Neuron (in vitro differentiated cells): ENCODE results near the gene B3GNT9.

Experiments used
- H2AFZ ChIP-seq: one replicate; pipeline ENCODE4 v1.6.1; 2013; ENCODE audit warnings: low read depth, mild to moderate bottlenecking, inconsistent platforms, low read length, moderate library complexity
- H3K27me3 ChIP-seq: one replicate; pipeline ENCODE4 v1.6.1; 2013; ENCODE audit warnings: low read length; ENCODE audit not compliant: insufficient read depth
- H3K36me3 ChIP-seq: one replicate; pipeline ENCODE4 v1.6.1; 2013; ENCODE audit warnings: low read length; ENCODE audit not compliant: insufficient read depth
- H3K4me1 ChIP-seq: one replicate; pipeline ENCODE4 v1.6.1; 2013; ENCODE audit warnings: low read length; ENCODE audit not compliant: insufficient read depth
- H3K4me3 ChIP-seq: 2 replicates; pipeline ENCODE4 v1.5.1; 2013; ENCODE audit warnings: mild to moderate bottlenecking, low read length, moderate library complexity
- H3K9me3 ChIP-seq: one replicate; pipeline ENCODE4 v1.6.1; 2013; ENCODE audit warnings: low read length

The B3GNT9 gene

GRCh38 chr16:67191411-67191994 is 40.7 kb upstream of the B3GNT9 start:
- Histone ChIP-seq H2AFZ (no peak overlapping the region), H3K36me3 (peaks cover 30% of the 10 kb centered on the region), H3K9me3 (no peaks in the 10 kb centered on the region), H3K27me3 (no peaks in the 10 kb centered on the region), H3K4me1 (peaks cover 19% of the 10 kb centered on the region), H3K4me3 (peak overlapping the region; percentile 94)

GRCh38 chr16:67190448-67191399 is 39.9 kb upstream of the B3GNT9 start:
- H3K4me3 ChIP-seq, result no peak overlapping the region
- no peak overlapping the region for H2AFZ ChIP-seq
- H3K36me3 ChIP-seq, result peaks cover 22% of the 10 kb centered on the region
- peaks cover 19% of the 10 kb centered on the region for H3K4me1 ChIP-seq
- no peaks in the 10 kb centered on the region for H3K27me3 ChIP-seq
- H3K9me3 ChIP-seq, result no peaks in the 10 kb centered on the region

DNA sequence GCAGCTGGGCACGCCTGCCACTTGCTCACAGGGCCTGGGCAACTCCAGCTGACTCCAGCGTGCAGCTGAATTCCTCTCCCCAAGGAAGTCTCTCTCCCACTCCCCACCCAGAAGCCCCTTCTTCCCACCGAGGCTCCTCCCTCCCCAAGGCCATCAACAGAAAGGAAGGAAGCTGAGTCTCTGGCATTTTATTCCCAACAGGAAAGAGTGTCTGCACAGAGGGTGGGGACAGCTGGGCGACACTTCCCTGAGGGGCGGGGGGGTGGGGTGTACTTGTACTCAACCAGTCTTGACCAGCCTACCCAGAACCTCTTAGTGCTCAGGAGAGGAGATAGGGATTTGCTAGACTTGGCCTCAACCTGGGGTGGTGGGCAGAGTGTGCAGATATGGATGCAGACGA is 39.2 kb upstream of the B3GNT9 start, which contains the start of gene EXOC3L1:
Gene EXOC3L1 (minus strand): TSS at position 96 of the 400 bp plus-strand sequence. CDS start 460 bp downstream, outside the sequence.
- Histone ChIP-seq H2AFZ (no peak within 1 kb of the TSS), H3K27me3 (no peaks in the 10 kb centered on the region), H3K4me1 (peaks cover 22% of the 10 kb centered on the region), H3K9me3 (no peaks in the 10 kb centered on the region), H3K36me3 (peaks cover 15% of the 10 kb centered on the region), H3K4me3 (no peak within 1 kb of the TSS)

- Histone ChIP-seq H2AFZ (no peak overlapping the region), H3K4me1 (peaks cover 28% of the 10 kb centered on the region), H3K27me3 (no peaks in the 10 kb centered on the region), H3K4me3 (no peak overlapping the region), H3K9me3 (no peaks in the 10 kb centered on the region), H3K36me3 (peaks cover 3% of the 10 kb centered on the region)
Observed at GRCh38 chr16:67188798-67189197, 38.0 kb upstream of the B3GNT9 start.

GRCh38 chr16:67188323-67188722 is 37.5 kb upstream of the B3GNT9 start:
- Histone ChIP-seq H3K4me3 (no peak overlapping the region), H3K9me3 (no peaks in the 10 kb centered on the region), H2AFZ (no peak overlapping the region)

DNA sequence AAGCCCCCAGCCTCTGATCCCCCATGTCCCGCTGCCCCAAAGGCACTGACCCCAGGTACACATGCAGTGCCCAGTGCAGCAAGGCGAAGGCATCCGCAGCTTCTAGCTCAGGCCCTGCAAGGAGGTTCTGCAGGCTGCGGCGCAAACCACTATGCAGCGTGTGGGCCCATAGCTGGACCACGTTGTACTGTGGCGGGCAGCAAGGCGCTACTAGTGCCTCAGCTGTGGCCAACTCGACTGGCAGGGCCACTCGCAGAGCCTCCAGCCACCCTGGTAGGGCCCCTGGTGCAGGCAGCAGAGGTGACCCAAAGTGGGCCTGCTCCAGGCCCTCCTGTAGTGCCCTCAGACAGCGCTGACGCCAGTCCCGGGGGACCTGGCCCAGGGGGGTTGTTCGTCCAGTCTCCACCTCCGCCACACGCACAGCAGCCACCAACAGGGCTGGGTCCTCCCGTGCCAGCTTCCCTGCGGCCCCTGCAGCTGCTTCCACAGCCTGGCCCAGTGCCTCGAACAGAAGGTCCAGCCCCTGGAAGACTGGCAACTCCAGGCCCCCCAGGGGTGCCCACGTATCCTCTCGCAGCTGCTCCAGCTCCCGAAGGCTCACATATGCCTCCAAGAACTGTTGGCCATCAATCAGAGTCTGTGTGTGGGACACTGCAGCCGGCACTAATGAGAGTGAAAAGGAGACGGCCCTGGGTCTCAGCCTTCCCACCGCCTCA is 36.5 kb upstream of the B3GNT9 start:
- no peaks in the 10 kb centered on the region for H3K36me3 ChIP-seq
- H3K9me3 ChIP-seq, result no peaks in the 10 kb centered on the region
- peaks cover 25% of the 10 kb centered on the region for H3K4me1 ChIP-seq
- no peaks in the 10 kb centered on the region for H3K27me3 ChIP-seq
- no peak overlapping the region for H3K4me3 ChIP-seq
- H2AFZ ChIP-seq, result no peak overlapping the region

More at GRCh38 chr16:67188323-67188722, 37.5 kb upstream of the B3GNT9 start:
- Histone ChIP-seq H3K36me3 (no peaks in the 10 kb centered on the region), H3K27me3 (no peaks in the 10 kb centered on the region), H3K4me1 (peaks cover 24% of the 10 kb centered on the region)

- Histone ChIP-seq H3K9me3 (no peaks in the 10 kb centered on the region), H3K4me3 (no peak overlapping the region), H3K36me3 (no peaks in the 10 kb centered on the region), H3K27me3 (no peaks in the 10 kb centered on the region), H3K4me1 (peaks cover 25% of the 10 kb centered on the region), H2AFZ (no peak overlapping the region)
Observed at GRCh38 chr16:67186550-67186950, 35.8 kb upstream of the B3GNT9 start.

DNA sequence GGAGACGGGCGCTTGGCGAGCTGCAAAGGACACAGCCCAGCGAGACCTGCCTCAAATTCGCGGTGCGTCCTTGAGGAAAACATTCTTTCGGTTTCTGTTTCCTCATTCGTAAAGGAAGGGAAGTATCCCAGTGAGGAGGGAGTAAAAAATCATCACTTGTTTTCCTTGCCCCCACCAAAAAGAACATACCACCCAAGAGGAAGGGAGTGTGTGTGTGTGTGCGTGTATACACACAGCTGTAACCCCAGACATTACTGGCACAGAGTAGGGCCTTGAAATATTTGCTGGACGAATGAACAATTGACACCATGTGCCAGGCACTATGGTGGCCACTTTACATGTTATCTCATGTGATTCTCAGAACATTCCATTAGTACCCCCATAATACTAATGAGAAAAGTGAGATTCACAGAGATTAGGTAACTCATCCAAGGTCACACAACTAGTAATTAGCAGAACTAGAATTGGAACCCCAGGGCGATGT is 34.9 kb upstream of the B3GNT9 start:
- H2AFZ ChIP-seq, result no peak overlapping the region
- H3K27me3 ChIP-seq, result no peaks in the 10 kb centered on the region
- peaks cover 23% of the 10 kb centered on the region for H3K4me1 ChIP-seq
- no peaks in the 10 kb centered on the region for H3K9me3 ChIP-seq
- no peaks in the 10 kb centered on the region for H3K36me3 ChIP-seq
- H3K4me3 ChIP-seq, result no peak overlapping the region

DNA sequence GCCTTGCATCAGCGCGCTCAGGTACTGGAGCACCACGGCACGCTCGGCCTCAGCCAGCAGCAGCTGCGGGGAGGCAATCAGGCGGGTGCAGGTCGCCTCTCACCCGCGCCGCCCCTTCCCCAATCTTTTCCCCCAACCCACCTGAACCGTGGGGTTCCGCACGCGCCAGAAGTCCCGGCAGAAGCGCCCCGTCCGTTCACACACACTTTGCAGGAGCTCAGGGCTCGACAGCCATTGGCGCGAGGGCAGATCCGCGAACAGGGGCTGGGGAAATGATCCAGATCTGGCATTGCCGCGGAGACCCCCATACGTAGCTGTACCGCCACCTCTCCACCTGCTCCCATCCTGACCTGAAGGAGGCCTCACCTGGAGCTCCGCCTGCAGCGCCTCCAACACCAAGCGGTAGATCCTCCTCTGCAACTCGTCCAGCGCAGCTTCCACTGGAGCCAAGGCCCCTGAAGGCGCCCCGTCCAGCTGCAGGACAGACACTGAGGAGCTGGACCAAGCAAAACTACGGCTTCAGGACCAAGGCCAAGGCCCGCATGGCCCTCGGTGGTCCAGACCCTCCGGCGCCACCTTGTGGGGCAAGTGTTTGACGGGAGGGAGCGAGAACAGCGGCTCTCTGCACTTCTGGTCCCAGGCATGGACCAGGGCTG is 34.3 kb upstream of the B3GNT9 start:
- Histone ChIP-seq H3K27me3 (no peaks in the 10 kb centered on the region), H3K4me1 (peaks cover 23% of the 10 kb centered on the region), H3K36me3 (peaks cover under 1% of the 10 kb centered on the region), H3K9me3 (no peaks in the 10 kb centered on the region), H3K4me3 (peak overlapping the region; percentile 59), H2AFZ (no peak overlapping the region)

- H3K9me3 ChIP-seq, result no peaks in the 10 kb centered on the region
- H3K4me1 ChIP-seq, result peaks cover 23% of the 10 kb centered on the region
- peak overlapping the region; percentile 91 for H2AFZ ChIP-seq
- H3K27me3 ChIP-seq, result no peaks in the 10 kb centered on the region
- peaks cover 6% of the 10 kb centered on the region for H3K36me3 ChIP-seq
- H3K4me3 ChIP-seq, result peak overlapping the region; percentile 59
Observed at GRCh38 chr16:67184453-67184994, 33.7 kb upstream of the B3GNT9 start.

DNA sequence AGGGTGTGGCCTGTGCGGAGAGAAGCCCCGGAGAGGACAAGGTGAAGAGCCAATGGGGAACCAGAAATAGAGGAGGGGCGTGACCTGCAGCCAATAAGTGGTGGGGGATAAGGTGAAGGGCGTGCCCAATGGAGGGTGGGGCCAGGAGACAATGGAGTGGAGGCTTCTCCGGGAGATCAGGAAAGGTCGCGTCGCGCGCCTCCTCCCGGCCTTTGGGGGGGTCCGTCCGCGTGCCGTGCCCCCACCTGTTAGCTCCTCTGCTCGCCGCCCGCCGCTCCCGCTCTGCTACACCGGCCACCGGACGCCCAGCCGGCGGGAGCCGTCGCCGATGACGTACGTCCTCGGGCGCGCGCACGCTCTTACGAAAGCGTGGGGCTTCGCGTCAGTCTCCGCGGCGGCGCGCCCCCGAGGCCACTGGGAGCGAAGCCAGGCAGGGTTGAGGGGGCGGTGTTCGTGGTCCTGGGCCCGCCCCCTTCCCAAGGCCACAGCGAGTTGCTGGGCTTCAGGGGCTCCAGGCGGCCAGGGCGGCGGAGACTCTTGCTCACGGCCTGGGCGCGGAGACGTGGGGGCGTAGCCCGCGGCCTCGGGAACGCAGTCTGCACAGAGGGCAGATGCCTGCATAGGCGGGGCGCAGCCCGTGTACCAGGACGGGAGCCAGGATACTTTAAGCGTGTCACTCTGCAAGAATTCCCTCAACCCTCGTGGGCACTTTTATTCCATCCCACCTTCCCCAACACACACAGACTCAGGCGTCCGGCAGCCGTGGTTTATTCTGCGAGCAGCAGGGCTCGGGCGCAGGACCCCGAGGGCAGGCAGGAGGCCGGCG is 33.0 kb upstream of the B3GNT9 start, which contains the start of gene MATCAP1:
Gene MATCAP1 (minus strand): TSS at position 337 of the 826 bp plus-strand sequence. CDS start 3,353 bp downstream, outside the sequence.
- Histone ChIP-seq H3K4me1 (peaks cover 23% of the 10 kb centered on the region), H2AFZ (peak within 1 kb of the TSS; percentile 91), H3K9me3 (no peaks in the 10 kb centered on the region), H3K27me3 (no peaks in the 10 kb centered on the region), H3K36me3 (peaks cover 8% of the 10 kb centered on the region), H3K4me3 (peak within 1 kb of the TSS; percentile 59)
